BLaER1 treated with 17β-estradiol and CSF1 and Interleukin-3, amounts not matched to agents 10 nM and 100 nM (cell line): Measurements from ENCODE around the gene NAV2.
"Not testable (repeated sequence)": the region's sequence is repeated elsewhere in the genome, so short reads cannot be mapped to it uniquely, and the experiment has no call there.

ENCODE experiments used
- H3K27ac ChIP-seq, 11 experiments: shearing (Covaris generic); formaldehyde crosslinking; 2 replicates each; pipeline ENCODE4 v1.8.1; 2022
- H3K27me3 ChIP-seq, 11 experiments: shearing (Covaris generic); formaldehyde crosslinking; 2 replicates each; pipeline ENCODE4 v1.8.1; 2022
- H3K36me3 ChIP-seq, 11 experiments: shearing (Covaris generic); formaldehyde crosslinking; 2 replicates each; pipeline ENCODE4 v1.8.1; 2022
- H3K4me1 ChIP-seq, 10 experiments: shearing (Covaris generic); formaldehyde crosslinking; 2 replicates each; pipeline ENCODE4 v1.8.1; 2022
- H3K4me2 ChIP-seq, 11 experiments: shearing (Covaris generic); formaldehyde crosslinking; 2 replicates each; pipeline ENCODE4 v1.8.1; 2022
- H3K4me3 ChIP-seq, 10 experiments: shearing (Covaris generic); formaldehyde crosslinking; 2 replicates each; pipeline ENCODE4 v1.8.1; 2022
- H3K9ac ChIP-seq, 11 experiments: shearing (Covaris generic); formaldehyde crosslinking; 2 replicates each; pipeline ENCODE4 v1.8.1; 2022
- H3K9me3 ChIP-seq, 11 experiments: shearing (Covaris generic); formaldehyde crosslinking; replicated peaks in 1 of 11; 2 replicates each; pipeline ENCODE4 v1.8.1; 2022
- H4K20me1 ChIP-seq, 11 experiments: shearing (Covaris generic); formaldehyde crosslinking; 2 replicates each; pipeline ENCODE4 v1.8.1; 2022
- Cebpa-rat ChIP-seq, 11 experiments: shearing (Covaris generic); IDR thresholded peaks; 2 replicates each; pipeline ENCODE4 v1.8.1; 2022

Gene NAV2

GRCh38 chr11:20120134-20120925, 407.7 kb downstream of the NAV2 start:
- H3K4me1 ChIP-seq, result no peaks in the 10 kb centered on the region
- H3K36me3 ChIP-seq, result no peaks in the 10 kb centered on the region
- H3K9ac ChIP-seq, result no peak overlapping the region
- H3K27ac ChIP-seq, result no peak overlapping the region
- H3K4me2 ChIP-seq, result no peak overlapping the region
- H3K4me3 ChIP-seq, result no peak overlapping the region
- TF ChIP-seq Cebpa-rat (IDR thresholded peaks at IDR 0.05), result no peak
- no peaks in the 10 kb centered on the region for H3K27me3 ChIP-seq
- no peaks in the 10 kb centered on the region for H3K9me3 ChIP-seq
- no peaks in the 10 kb centered on the region for H4K20me1 ChIP-seq

GRCh38 chr11:20122131-20122530, 409.5 kb downstream of the NAV2 start:
- TF ChIP-seq Cebpa-rat (IDR thresholded peaks at IDR 0.05), result no peak
- Histone ChIP-seq H3K36me3 (no peaks in the 10 kb centered on the region), H3K9ac (no peak overlapping the region), H3K27me3 (no peaks in the 10 kb centered on the region), H3K4me2 (no peak overlapping the region), H4K20me1 (no peaks in the 10 kb centered on the region; a peak in 1 of 22 replicates), H3K27ac (no peak overlapping the region), H3K9me3 (no peaks in the 10 kb centered on the region), H3K4me1 (no peaks in the 10 kb centered on the region), H3K4me3 (no peak overlapping the region)

- no peaks in the 10 kb centered on the region for H3K36me3 ChIP-seq
- H3K4me2 ChIP-seq, result no peak overlapping the region
- TF ChIP-seq Cebpa-rat (IDR thresholded peaks at IDR 0.05), result no peak
- no peaks in the 10 kb centered on the region for H3K4me1 ChIP-seq
- H3K9ac ChIP-seq, result no peak overlapping the region
- no peak overlapping the region for H3K27ac ChIP-seq
- H4K20me1 ChIP-seq, result no peaks in the 10 kb centered on the region; a peak in 1 of 22 replicates
- no peaks in the 10 kb centered on the region; a peak in 1 of 22 replicates for H3K27me3 ChIP-seq
- H3K9me3 ChIP-seq, result no peaks in the 10 kb centered on the region
- H3K4me3 ChIP-seq, result no peak overlapping the region
Measured at GRCh38 chr11:20125927-20126326, 413.3 kb downstream of the NAV2 start.

- Histone ChIP-seq H3K9ac (no peak overlapping the region), H3K4me1 (peaks cover 0 to 2% (median under 1%) of the 10 kb centered on the region in 10 experiments; a peak in 2 of 20 replicates), H3K27me3 (peaks cover 0 to 7% (median 5%) of the 10 kb centered on the region in 11 experiments; a peak in 18 of 22 replicates), H3K4me2 (no peak overlapping the region), H3K4me3 (no peak overlapping the region), H3K27ac (no peak overlapping the region), H3K36me3 (no peaks in the 10 kb centered on the region), H3K9me3 (no peaks in the 10 kb centered on the region), H4K20me1 (no peaks in the 10 kb centered on the region; a peak in 1 of 22 replicates)
- no peak for TF ChIP-seq Cebpa-rat (IDR thresholded peaks at IDR 0.05)
Measured at GRCh38 chr11:20126724-20127123, 414.1 kb downstream of the NAV2 start.

GRCh38 chr11:20127671-20128527, 415.3 kb downstream of the NAV2 start:
- no peak overlapping the region for H3K27ac ChIP-seq
- no peak overlapping the region for H3K9ac ChIP-seq
- no peak for TF ChIP-seq Cebpa-rat (IDR thresholded peaks at IDR 0.05)
- H3K36me3 ChIP-seq, result no peaks in the 10 kb centered on the region
- no peak overlapping the region for H3K4me3 ChIP-seq
- peaks cover 0 to 13% (median 9%) of the 10 kb centered on the region in 11 experiments; a peak in 18 of 22 replicates for H3K27me3 ChIP-seq
- no peaks in the 10 kb centered on the region for H3K9me3 ChIP-seq
- H4K20me1 ChIP-seq, result no peaks in the 10 kb centered on the region; a peak in 1 of 22 replicates
- H3K4me2 ChIP-seq, result no peak overlapping the region
- peaks cover 5 to 7% (median 6%) of the 10 kb centered on the region in 10 experiments; a peak in 5 of 20 replicates for H3K4me1 ChIP-seq

GRCh38 chr11:20128528-20128825, 415.8 kb downstream of the NAV2 start:
- H3K9ac ChIP-seq, H4K20me1 ChIP-seq, H3K4me3 ChIP-seq, H3K27ac ChIP-seq, H3K9me3 ChIP-seq, H3K4me1 ChIP-seq, H3K36me3 ChIP-seq, H3K4me2 ChIP-seq: not testable (repeated sequence)
- peaks cover 0 to 13% (median 9%) of the 10 kb centered on the region in 11 experiments; a peak in 18 of 22 replicates for H3K27me3 ChIP-seq

- Histone ChIP-seq H3K4me2 (no peak overlapping the region), H3K9ac (no peak overlapping the region), H3K27me3 (peaks cover 0 to 13% (median 9%) of the 10 kb centered on the region in 11 experiments; a peak in 18 of 22 replicates), H3K27ac (no peak overlapping the region), H3K4me3 (no peak overlapping the region), H4K20me1 (no peaks in the 10 kb centered on the region; a peak in 1 of 22 replicates), H3K36me3 (no peaks in the 10 kb centered on the region), H3K9me3 (no peaks in the 10 kb centered on the region), H3K4me1 (peaks cover 5 to 7% (median 6%) of the 10 kb centered on the region in 10 experiments; a peak in 5 of 20 replicates)
- TF ChIP-seq Cebpa-rat (IDR thresholded peaks at IDR 0.05), result no peak
Measured at GRCh38 chr11:20129665-20130064, 417.0 kb downstream of the NAV2 start.

- peak overlapping the region; percentile 39 to 74 (median 67) for H3K9ac ChIP-seq
- peaks cover 5 to 7% (median 6%) of the 10 kb centered on the region in 10 experiments; a peak in 5 of 20 replicates for H3K4me1 ChIP-seq
- H3K4me2 ChIP-seq, result peak overlapping the region; percentile 84 to 99 (median 92)
- H3K27me3 ChIP-seq, result peaks cover 0 to 13% (median 9%) of the 10 kb centered on the region in 11 experiments; a peak in 18 of 22 replicates
- peak overlapping the region; percentile 52 to 70 (median 56) for H3K4me3 ChIP-seq
- H3K27ac ChIP-seq, result peak overlapping the region in 3 of 11 experiments; percentile 15 to 39 (median 20); a peak in 4 of 22 replicates
- TF ChIP-seq Cebpa-rat (IDR thresholded peaks at IDR 0.05), result no peak
- peaks cover 0 to 7% (median 0%) of the 10 kb centered on the region in 11 experiments; a peak in 1 of 22 replicates for H3K9me3 ChIP-seq
- no peaks in the 10 kb centered on the region for H3K36me3 ChIP-seq
- no peaks in the 10 kb centered on the region; a peak in 1 of 22 replicates for H4K20me1 ChIP-seq
Measured at GRCh38 chr11:20131788-20132666, 419.4 kb downstream of the NAV2 start.
